NK-92 treated with Interleukin-12 subunit alpha and Interleukin-12 subunit beta, amount 100 ng/mL, for 24 hours (cell line): ENCODE measurements around the gene BLOC1S3.

Experiments used
- DNase-seq: peaks from one replicate; lab custom pipeline; 2025; lab: John Stamatoyannopoulos, UW

BLOC1S3 gene

GRCh38 chr19:45182758-45183157 is 4.2 kb downstream of the BLOC1S3 start:
- no peak for DNase-seq

GRCh38 chr19:45184115-45184514 is 5.5 kb downstream of the BLOC1S3 start:
- no peak for DNase-seq

- no peak for DNase-seq
Measured at GRCh38 chr19:45186509-45187334, 8.1 kb downstream of the BLOC1S3 start.

- no peak for DNase-seq
Measured at GRCh38 chr19:45187421-45188100, 9.0 kb downstream of the BLOC1S3 start.

- no peak for DNase-seq
Measured at GRCh38 chr19:45189971-45190370, 11.4 kb downstream of the BLOC1S3 start.

GRCh38 chr19:45191375-45191774 is 12.8 kb downstream of the BLOC1S3 start:
- DNase-seq, result no peak

- no peak for DNase-seq
Measured at GRCh38 chr19:45195764-45196163, 17.2 kb downstream of the BLOC1S3 start.

- DNase-seq, result no peak
Measured at GRCh38 chr19:45200568-45200967, 22.0 kb downstream of the BLOC1S3 start.

GRCh38 chr19:45202637-45203036 is 24.1 kb downstream of the BLOC1S3 start:
- DNase-seq, result no peak

GRCh38 chr19:45205810-45206209 is 27.2 kb downstream of the BLOC1S3 start:
- no peak for DNase-seq

- DNase-seq, result no peak
Measured at GRCh38 chr19:45206328-45206727, 27.7 kb downstream of the BLOC1S3 start.

- no peak for DNase-seq
Measured at GRCh38 chr19:45211751-45212381, 33.3 kb downstream of the BLOC1S3 start.

GRCh38 chr19:45213031-45213430 is 34.4 kb downstream of the BLOC1S3 start:
- DNase-seq, result no peak

GRCh38 chr19:45215391-45216191 is 37.0 kb downstream of the BLOC1S3 start:
- no peak for DNase-seq

- no peak for DNase-seq
Measured at GRCh38 chr19:45216667-45217066, 38.1 kb downstream of the BLOC1S3 start.

- DNase-seq, result no peak
Measured at GRCh38 chr19:45217193-45217956, 38.8 kb downstream of the BLOC1S3 start.

- no peak for DNase-seq
Measured at GRCh38 chr19:45217957-45218334, 39.4 kb downstream of the BLOC1S3 start.

- DNase-seq, result no peak
Measured at GRCh38 chr19:45218426-45218825, 39.8 kb downstream of the BLOC1S3 start.

- no peak for DNase-seq
Measured at GRCh38 chr19:45218911-45219743, 40.5 kb downstream of the BLOC1S3 start.

GRCh38 chr19:45222724-45223123 is 44.1 kb downstream of the BLOC1S3 start:
- DNase-seq, result no peak

GRCh38 chr19:45223879-45224278 is 45.3 kb downstream of the BLOC1S3 start:
- DNase-seq, result no peak
